Jurkat, Clone E6-1 (cell line): ENCODE measurements around the gene COL7A1.

Experiments
- DNase-seq: peaks from one replicate; pipeline ENCODE4 v3.0.0-alpha.2; 2011; ENCODE audit warnings: low read depth, low spot score
- H3K4me3 ChIP-seq: 2 replicates; pipeline ENCODE4 v1.5.1; 2011; ENCODE audit warnings: mild to moderate bottlenecking, low read length, control low read depth, moderate library complexity

Gene COL7A1

DNA sequence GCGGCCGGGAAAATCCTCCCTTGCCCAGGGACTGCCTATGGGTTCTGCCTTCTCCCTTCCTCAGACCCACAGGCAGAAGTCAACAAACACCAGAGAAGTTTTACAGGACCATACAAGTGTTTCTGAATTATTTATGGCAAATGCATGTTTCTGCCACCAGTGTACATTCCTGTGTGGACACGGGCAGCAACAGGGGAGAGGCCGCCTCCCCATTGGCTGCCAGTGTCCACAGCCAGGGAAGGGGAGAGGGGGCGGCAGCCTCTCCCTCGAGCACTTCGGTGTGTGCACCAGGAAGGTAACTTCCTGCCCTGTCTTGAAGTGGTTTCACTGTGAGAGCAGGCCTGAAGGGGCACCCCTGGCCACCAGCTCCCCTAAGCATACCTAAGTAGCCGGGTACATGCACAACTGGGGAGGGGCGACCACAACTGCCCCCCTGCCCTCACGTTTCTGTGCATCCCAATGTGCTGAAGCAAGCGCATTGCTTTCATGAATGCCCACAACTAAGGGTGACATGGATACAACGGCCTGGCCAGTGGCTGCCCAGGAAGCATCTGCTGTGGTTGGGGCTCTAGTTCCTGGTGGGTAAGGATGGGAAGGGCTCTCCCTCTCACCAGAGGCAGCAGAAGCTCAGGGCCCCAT, 76.4 kb downstream of the COL7A1 start:
- no peak overlapping the region for H3K4me3 ChIP-seq
- DNase-seq, result peak; percentile 17

DNA sequence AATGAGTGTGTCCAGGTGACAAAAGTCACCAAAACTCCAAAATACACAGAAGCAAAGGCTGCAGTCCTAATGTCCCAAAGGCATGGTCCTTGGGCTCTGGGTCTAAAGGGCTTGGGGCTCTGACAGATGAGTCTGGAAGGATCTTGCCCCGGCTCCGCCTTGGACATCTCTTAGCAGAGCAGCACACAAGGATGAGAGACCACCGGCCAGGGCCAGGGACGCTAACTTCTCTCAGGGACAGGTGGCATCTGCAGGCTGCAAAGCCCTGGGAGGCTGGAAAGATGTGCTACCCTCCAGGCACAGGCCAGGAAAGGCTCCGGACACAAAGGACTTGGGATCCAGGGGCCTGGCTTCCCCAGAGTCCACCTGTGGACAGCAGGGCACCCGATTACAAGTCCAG, 77.1 kb downstream of the COL7A1 start:
- DNase-seq, result no peak
- H3K4me3 ChIP-seq, result no peak overlapping the region

DNA sequence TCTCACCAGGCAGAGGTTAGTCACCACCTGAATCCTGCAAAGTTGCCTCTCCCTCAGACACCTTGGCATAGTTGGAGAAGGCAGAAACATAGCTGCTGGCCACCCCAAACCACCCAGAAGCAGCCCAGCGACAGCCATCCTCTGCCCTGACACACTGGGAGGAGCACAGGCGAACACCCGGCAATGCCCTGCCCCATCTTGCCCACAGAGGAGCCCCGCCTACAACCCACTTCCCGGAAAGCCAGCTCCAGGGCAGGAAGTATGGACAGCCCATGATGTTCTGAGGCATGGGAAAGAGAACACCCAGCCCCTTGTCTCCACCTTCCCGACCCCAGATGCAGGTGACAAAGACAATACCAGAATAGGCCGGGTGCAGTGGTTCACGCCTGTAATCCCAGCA, 78.6 kb downstream of the COL7A1 start:
- DNase-seq, result peak; percentile 44
- H3K4me3 ChIP-seq, result no peak overlapping the region

DNA sequence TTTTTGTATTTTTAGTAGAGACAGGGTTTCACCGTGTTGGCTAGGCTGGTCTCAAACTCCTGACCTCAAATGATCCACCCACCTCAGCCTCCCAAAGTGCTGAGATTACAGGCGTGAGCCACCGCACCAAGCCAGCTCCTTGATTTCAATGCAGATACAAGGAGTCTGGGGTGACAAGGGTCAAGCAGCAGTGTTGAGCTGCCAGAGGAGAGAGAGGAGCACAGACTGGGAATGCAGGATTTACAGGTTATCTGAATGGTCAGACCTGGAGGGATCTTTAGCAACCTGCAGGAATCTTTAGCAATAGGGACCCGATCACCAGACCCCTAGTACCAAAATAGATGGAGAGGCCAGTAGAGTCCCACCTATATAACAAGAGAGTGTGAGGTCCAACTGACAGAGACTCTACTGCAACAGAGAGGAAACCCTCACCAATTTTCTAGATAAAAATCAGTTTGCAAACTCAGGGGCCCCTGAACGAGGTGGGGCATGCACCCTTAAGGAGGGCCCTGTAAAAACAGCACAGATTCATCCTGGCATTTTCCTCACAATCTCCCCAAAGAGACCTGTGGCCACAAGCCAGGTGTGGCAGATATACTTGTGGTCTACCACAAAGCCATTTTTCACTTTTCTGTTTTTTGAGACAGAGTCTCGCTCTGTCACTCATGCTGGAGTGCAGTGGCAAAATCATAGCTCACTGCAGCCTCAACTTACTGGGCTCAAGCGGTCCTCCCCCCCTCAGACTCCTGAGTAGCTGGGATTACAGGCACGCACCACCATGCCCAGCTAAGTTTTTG, 80.5 kb downstream of the COL7A1 start:
- peak; percentile 91 for DNase-seq

More for the DNA sequence above, 80.5 kb downstream of the COL7A1 start:
- no peak overlapping the region for H3K4me3 ChIP-seq
